SK-N-SH (cell line): ENCODE results near the gene KCNN3. TPM values are rescaled to one million over a fixed set of nuclear protein-coding genes. Genes with fewer than 3 reads are reported as not detected.

Experiments
- CTCF ChIA-PET: fragments of 300-600, 350-600 bp; formaldehyde crosslinking; extraction: SDS; loops from one replicate; lab custom pipeline; 2021; lab: Yijun Ruan, JAX
- POLR2A ChIA-PET: fragments of 350-600 bp; sonication (Branson Sonifier 250); formaldehyde crosslinking; extraction: SDS; loops from one replicate; lab custom pipeline; 2020; ENCODE audit warnings: antibody characterized with exemption, inconsistent platforms; lab: Yijun Ruan, JAX
- DNase-seq: peaks from one replicate; pipeline ENCODE4 v3.0.0; 2012
- H2AFZ ChIP-seq: fragments of 200-600 bp; sonication (generic); 2 replicates; pipeline ENCODE4 v1.8.1; 2016; ENCODE audit warnings: antibody characterized with exemption, mild to moderate bottlenecking, low read depth
- H3F3A ChIP-seq: fragments of 200-600 bp; sonication (generic); replicated peaks from 2 replicates; pipeline ENCODE3; 2016; ENCODE audit warnings: antibody characterized with exemption, mild to moderate bottlenecking; ENCODE audit not compliant: insufficient read depth
- H3K27ac ChIP-seq, 2 experiments: fragments of 200-500 bp in 1 of 2; fragments of 200-600 bp in 1 of 2; sonication (Bioruptor generic) in 1 of 2; sonication (generic), shearing (Covaris generic) in 1 of 2; 2 replicates each; pipeline versions ENCODE4 v1.5.1 to v1.6.1; 2014 to 2016; ENCODE audit warnings: low read depth in 2 of 2, inconsistent platforms in 1 of 2, low read length in 1 of 2, mild to moderate bottlenecking in 1 of 2, mixed read lengths in 1 of 2
- H3K27me3 ChIP-seq: fragments of 200-600 bp; sonication (generic), shearing (Covaris generic); 2 replicates; pipeline ENCODE4 v1.6.1; 2016; ENCODE audit warnings: mixed run types; ENCODE audit not compliant: insufficient read depth
- H3K36me3 ChIP-seq, 2 experiments: fragments of 200-500 bp in 1 of 2; fragments of 200-600 bp in 1 of 2; sonication (Bioruptor generic) in 1 of 2; sonication (generic) in 1 of 2; replicated peaks in 1 of 2; 2 replicates each; pipeline versions ENCODE3 to v1.5.1; 2014 to 2016; ENCODE audit warnings: low read length in 1 of 2, mild to moderate bottlenecking in 1 of 2; ENCODE audit not compliant: insufficient read depth in 2 of 2, control insufficient read depth in 1 of 2
- H3K4me1 ChIP-seq, 2 experiments: fragments of 200-500 bp in 1 of 2; fragments of 200-600 bp in 1 of 2; sonication (Bioruptor generic) in 1 of 2; sonication (generic), shearing (Covaris generic) in 1 of 2; 2 replicates each; pipeline versions ENCODE4 v1.5.1 to v1.6.1; 2014 to 2016; ENCODE audit warnings: low read depth in 1 of 2, low read length in 1 of 2, mixed run types in 1 of 2; ENCODE audit not compliant: insufficient read depth in 2 of 2, control insufficient read depth in 1 of 2
- H3K4me2 ChIP-seq: fragments of 200-600 bp; sonication (generic), shearing (Covaris generic); 2 replicates; pipeline ENCODE4 v1.6.1; 2017; ENCODE audit warnings: mixed run types
- H3K4me3 ChIP-seq, 2 experiments: fragments of 200-500 bp in 1 of 2; fragments of 200-600 bp in 1 of 2; sonication (Bioruptor generic) in 1 of 2; sonication (generic), shearing (Covaris generic) in 1 of 2; 2 replicates each; pipeline versions ENCODE4 v1.5.1 to v1.8.1; 2014 to 2016; ENCODE audit warnings: low read depth in 2 of 2, inconsistent platforms in 1 of 2, low read length in 1 of 2, mild to moderate bottlenecking in 1 of 2, mixed read lengths in 1 of 2, moderate library complexity in 1 of 2
- H3K79me2 ChIP-seq: fragments of 200-600 bp; sonication (generic); 2 replicates; pipeline ENCODE4 v1.8.1; 2017; ENCODE audit warnings: mild to moderate bottlenecking; ENCODE audit not compliant: insufficient read depth
- H3K9ac ChIP-seq: fragments of 200-600 bp; sonication (generic); 2 replicates; pipeline ENCODE4 v1.6.1; 2017; ENCODE audit warnings: mixed run types
- H3K9me2 ChIP-seq: fragments of 200-600 bp; sonication (generic); 2 replicates; pipeline ENCODE4 v1.6.1; 2017; ENCODE audit warnings: mixed run types
- H3K9me3 ChIP-seq: fragments of 200-600 bp; sonication (generic); 2 replicates; pipeline ENCODE4 v1.6.1; 2017; ENCODE audit warnings: mixed run types, mild to moderate bottlenecking, moderate library complexity
- H4K20me1 ChIP-seq: fragments of 200-600 bp; sonication (generic); 2 replicates; pipeline ENCODE4 v1.6.1; 2017; ENCODE audit warnings: mild to moderate bottlenecking, mixed run types; ENCODE audit not compliant: insufficient read depth
- CHD2 ChIP-seq: fragments of 150-350 bp; IDR thresholded peaks from 2 replicates; pipeline ENCODE4 v1.6.1; 2018; ENCODE audit warnings: low read length; ENCODE audit not compliant: partially characterized antibody
- EP300 ChIP-seq, 2 experiments: IDR thresholded peaks; 2 replicates each; pipeline versions ENCODE4 v1.4.0 to v1.6.1; 2012; ENCODE audit warnings: borderline replicate concordance in 1 of 2, low read depth in 1 of 2, low read length in 1 of 2
- FOSL2 ChIP-seq: IDR thresholded peaks from 2 replicates; pipeline ENCODE4 v1.4.0; 2012; ENCODE audit warnings: low read depth, mild to moderate bottlenecking, moderate library complexity, borderline replicate concordance
- GABPA ChIP-seq: IDR thresholded peaks from 2 replicates; pipeline ENCODE4 v1.4.0; 2012; ENCODE audit warnings: low read depth, mild to moderate bottlenecking
- IRF3 ChIP-seq: fragments of 150-350 bp; IDR thresholded peaks from 2 replicates; pipeline ENCODE4 v1.6.1; 2016; ENCODE audit warnings: mild to moderate bottlenecking, low read depth, low read length
- NFIC ChIP-seq: IDR thresholded peaks from 2 replicates; pipeline ENCODE4 v1.4.0; 2012; ENCODE audit warnings: borderline replicate concordance
- NRF1 ChIP-seq: IDR thresholded peaks from 2 replicates; pipeline ENCODE4 v1.6.1; 2012; ENCODE audit warnings: low read depth, mild to moderate bottlenecking, low read length
- PBX3 ChIP-seq: IDR thresholded peaks from 2 replicates; pipeline ENCODE4; 2012
- REST ChIP-seq: IDR thresholded peaks from 2 replicates; pipeline ENCODE4 v1.6.1; 2012; ENCODE audit warnings: mild to moderate bottlenecking, low read depth, low read length, moderate library complexity
- RFX5 ChIP-seq: IDR thresholded peaks from 2 replicates; pipeline ENCODE4 v1.6.1; 2012; ENCODE audit warnings: mild to moderate bottlenecking, improper control_type of control experiment, low read length
- SIN3A ChIP-seq: IDR thresholded peaks from 2 replicates; pipeline ENCODE4 v1.6.1; 2012; ENCODE audit warnings: low read depth, mild to moderate bottlenecking, low read length, moderate library complexity, borderline replicate concordance
- TEAD4 ChIP-seq: IDR thresholded peaks from 2 replicates; pipeline ENCODE4 v1.4.0; 2012; ENCODE audit warnings: mild to moderate bottlenecking, borderline replicate concordance; ENCODE audit not compliant: insufficient read depth
- USF2 ChIP-seq: fragments of 150-350 bp; IDR thresholded peaks from 2 replicates; pipeline ENCODE4 v1.6.1; 2017; ENCODE audit warnings: antibody characterized with exemption, low read length, low read depth, borderline replicate concordance
- ZBTB33 ChIP-seq: IDR thresholded peaks from 2 replicates; pipeline ENCODE4 v1.4.0; 2012; ENCODE audit warnings: low read depth, borderline replicate concordance
- WGBS: methylation state at CpG from one replicate; pipeline ENCODE4 v1.1.6; 2017; ENCODE audit warnings: low lambda C conversion rate; 5-methylcytosine and 5-hydroxymethylcytosine counted together
- polyA plus RNA-seq, 3 experiments: library from polyadenylated mRNA; depleted of rRNA; stranded (reverse); fragments of >200 nt; gene quantifications; 2 replicates each; pipeline ENCODE4 v1.2.3, GENCODE V29; 2012

Gene KCNN3
- polyA plus RNA-seq, 1 of the 3 experiments (the other 2 are of a cell fraction), result 0.16 TPM

GRCh38 chr1:154758346-154758745 is 111.7 kb downstream of the KCNN3 start:
- TF ChIP-seq IRF3, result no peak
- TF ChIP-seq TEAD4, result no peak
- no peak for TF ChIP-seq USF2
- TF ChIP-seq ZBTB33, result no peak
- TF ChIP-seq CHD2, result no peak
- no peak for TF ChIP-seq PBX3
- no peak for TF ChIP-seq EP300 (IDR thresholded peaks at IDR 0.05; ENCODE audit: borderline replicate concordance in 1 of 2, low read depth in 1 of 2, low read length in 1 of 2)
- TF ChIP-seq NFIC, result no peak
- TF ChIP-seq RFX5, result no peak
- TF ChIP-seq FOSL2, result no peak
- no peak for TF ChIP-seq NRF1
- no peak for TF ChIP-seq GABPA
- TF ChIP-seq SIN3A, result no peak
- TF ChIP-seq REST, result no peak
- no peak overlapping the region for H3K27ac ChIP-seq
- no peak for DNase-seq
- no peak overlapping the region for H3K4me2 ChIP-seq
- H3K36me3 ChIP-seq, result no peaks in the 10 kb centered on the region
- H3K79me2 ChIP-seq, result no peaks in the 10 kb centered on the region
- POLR2A ChIA-PET, result no interaction called here
- WGBS, result 77% methylated on average over 5 of the region's 6 CpGs
- no peaks in the 10 kb centered on the region for H3K9me3 ChIP-seq
- H3K9me2 ChIP-seq, result no peaks in the 10 kb centered on the region
- H4K20me1 ChIP-seq, result no peaks in the 10 kb centered on the region
- H3K4me3 ChIP-seq, result no peak overlapping the region
- peaks cover 16% of the 10 kb centered on the region for H3K27me3 ChIP-seq
- CTCF ChIA-PET, result interaction anchor here (0.9 to 4.5 kb wide), 8 partner anchors 9 to 279 kb away, joined by 3 to 50 read pairs (median 4); partner anchors contain the start of gene KCNN3
- H3K9ac ChIP-seq, result no peak overlapping the region
- no peaks in the 10 kb centered on the region for H3F3A ChIP-seq
- no peaks in the 10 kb centered on the region; a peak in 1 of 4 replicates for H3K4me1 ChIP-seq
- no peak overlapping the region for H2AFZ ChIP-seq
